DMS153 treated with DMSO at 0.1 percent for 48 hours (cell line): Measurements from ENCODE around the gene LGI4.
A peak's percentile ranks its signal among the peaks of the same experiment; 100 is the strongest.
"Not testable (repeated sequence)": the region's sequence is repeated elsewhere in the genome, so short reads cannot be mapped to it uniquely, and the experiment has no call there.

Experiments used
- DNase-seq: peaks from one replicate; lab custom pipeline; 2025; ENCODE audit not compliant: unreplicated experiment; lab: John Stamatoyannopoulos, UW

Gene LGI4

GRCh38 chr19:35161434-35161743 lies 26.5 kb upstream of the LGI4 start:
- DNase-seq = no peak

DNA sequence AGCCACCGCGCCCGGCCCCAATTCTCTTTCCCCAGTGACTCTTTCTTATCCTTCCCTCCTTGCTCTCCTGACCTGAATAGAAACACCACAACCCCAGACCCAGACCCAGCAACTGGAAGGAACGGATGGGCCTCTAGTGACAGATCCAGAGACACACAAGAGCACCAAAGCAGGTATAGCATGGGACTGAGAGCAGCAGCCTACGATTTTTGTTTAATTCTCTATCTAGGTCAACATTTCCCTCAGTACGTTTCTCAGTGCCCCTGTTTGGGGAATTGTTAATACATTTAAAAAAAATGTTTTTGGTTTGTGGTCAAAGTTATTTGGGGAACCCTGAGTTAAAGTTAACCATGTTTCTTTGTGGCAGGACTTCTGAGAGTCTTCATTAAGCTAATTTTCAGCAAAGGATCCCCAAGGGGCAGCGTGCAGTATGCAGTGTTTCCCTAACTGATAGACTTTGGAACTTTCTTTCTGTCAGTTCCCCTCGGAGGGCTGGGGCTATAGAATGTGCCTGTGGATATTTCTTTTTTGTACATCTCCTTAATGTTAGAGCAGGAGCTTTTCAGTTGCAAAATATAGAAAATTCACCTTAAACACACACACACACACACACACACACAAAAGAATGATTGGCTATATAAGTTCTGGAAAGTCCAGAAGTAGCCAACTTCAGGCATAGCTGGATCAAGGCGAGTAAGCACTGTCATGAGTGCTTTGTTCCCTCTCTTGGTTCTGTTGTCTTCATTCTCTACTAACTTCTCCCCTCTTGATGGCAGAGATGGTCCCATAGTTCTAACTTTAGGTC lies 26.0 kb upstream of the LGI4 start:
- DNase-seq = no peak

DNA sequence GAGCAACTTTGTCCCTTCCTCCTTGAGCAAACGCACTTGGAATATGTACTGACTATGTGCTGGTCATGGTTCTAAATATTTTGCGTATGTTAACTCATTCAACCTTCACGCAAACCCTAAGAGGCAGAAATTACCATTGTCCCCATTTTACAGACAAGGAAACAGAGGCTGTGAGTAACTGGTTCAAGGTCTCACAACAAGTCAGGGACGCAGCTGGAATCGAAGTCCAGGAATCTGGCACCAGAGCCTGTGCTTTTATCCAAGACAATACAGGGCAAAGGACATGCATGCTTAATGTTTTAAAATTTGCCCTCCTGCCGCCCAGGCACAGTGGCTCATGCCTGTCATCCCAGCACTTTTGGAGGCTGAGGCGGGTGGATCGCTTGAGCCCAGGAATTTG lies 24.7 kb upstream of the LGI4 start:
- DNase-seq = no peak

- DNase-seq = no peak
Measured at GRCh38 chr19:35157431-35157830, 22.6 kb upstream of the LGI4 start.

DNA sequence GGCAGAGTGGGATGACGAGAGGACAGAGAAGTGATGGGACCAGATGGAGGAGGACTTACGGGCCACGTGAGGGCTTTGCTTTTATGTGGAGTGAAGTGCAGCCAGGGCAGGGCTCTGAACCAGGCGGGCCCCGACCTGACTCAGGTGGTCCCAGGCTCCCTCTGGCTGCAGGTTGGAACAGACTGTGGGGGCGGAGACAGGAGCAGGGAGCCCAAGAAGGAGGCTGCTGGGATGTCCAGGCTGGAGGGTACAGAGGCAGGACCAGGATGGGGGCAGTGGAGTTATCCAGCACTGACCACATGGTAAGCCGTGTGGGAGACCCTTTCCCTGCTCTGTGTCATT lies 21.8 kb upstream of the LGI4 start:
- no peak for DNase-seq

DNA sequence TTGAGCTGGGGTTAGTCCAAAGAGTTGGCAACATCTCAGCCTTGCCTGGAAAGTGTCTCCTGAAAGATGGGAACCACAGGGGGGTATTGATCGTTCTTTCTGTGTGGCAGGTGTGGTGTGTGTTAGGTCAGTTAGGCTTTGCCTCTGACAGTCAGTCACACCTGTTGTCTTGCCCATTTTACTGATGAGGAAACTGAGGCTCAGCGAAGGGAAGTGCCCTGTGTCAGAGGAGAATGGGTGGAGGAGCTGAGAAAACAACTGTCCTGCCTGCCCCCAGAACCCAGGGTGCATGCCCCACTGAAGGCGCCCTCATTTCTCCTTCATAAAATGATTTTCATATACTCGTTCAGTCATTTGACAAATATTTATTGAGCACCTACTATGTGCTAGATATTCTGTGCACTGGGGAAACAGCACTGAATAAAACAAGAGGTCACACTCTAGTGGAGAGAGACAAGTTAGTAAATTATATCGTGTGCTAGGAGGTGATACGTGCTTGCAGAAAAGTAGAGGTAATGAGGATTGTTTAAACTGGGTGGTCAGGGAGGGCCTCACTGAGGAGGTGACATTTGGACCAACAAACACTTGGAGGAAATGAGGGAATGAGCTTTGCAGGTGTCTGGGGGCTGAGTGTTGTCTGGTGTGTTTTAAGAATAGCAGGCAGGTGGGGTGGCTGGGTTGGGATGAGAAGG lies 21.3 kb upstream of the LGI4 start:
- DNase-seq = no peak

DNA sequence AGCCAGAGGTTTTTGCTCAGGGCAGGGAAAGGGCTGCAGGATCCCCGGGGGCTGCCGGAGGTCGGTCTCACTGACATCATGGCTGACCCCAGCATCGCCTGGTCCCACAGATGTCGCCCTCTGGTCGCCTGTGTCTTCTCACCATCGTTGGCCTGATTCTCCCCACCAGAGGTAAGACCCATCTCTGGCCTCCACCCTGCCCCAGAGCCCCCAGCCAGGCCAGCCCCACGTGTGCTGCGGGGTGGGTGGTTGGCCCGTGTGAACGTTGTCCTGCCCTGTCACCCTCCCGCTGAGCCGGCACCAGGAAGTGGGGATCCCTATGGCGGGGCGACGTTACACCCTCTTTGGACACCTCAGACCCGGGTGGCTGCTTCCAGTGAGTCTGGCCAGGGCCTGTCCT lies 20.6 kb upstream of the LGI4 start:
- no peak for DNase-seq

DNA sequence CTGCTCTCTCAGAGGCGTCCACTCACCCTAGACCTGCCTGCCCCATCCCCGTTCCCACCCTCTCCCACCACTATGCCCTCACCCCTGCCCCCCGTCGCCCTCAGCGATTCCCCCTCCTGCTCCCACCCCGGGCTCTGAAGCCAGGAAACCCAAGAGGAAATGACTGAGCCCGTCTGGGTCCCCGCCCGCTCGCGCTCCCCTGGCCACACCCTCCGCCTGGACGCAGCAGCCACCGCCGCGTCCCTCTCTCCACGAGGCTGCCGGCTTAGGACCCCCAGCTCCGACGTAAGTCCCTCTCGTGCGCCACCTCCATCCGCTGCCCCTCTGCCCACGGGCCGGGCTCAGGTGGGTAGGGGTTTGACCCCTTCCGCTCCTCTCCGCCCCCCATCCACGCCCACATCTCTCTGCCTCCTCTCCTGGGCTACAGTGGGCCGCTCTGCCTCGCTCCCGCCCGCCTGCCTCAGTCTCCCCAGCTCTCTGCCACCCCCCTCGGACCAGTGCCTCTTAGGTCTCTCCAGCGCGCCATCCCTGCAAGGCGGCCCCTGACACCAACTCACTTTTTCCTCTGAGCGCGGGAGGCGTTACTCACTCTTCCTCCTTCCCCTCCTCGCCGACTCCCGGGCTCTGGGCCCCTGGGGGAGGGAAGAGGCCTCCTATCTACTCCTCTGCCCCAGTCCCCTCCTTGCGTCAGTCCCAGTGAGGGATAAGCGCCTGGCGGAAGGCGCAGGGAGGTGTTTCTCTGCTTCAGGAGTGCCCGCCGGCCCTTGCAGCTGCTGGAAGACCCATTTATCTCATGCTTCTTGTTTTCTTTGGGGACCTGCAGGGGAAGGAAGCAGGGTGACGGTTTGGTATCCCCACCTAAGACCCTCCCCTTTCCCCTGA lies 19.9 kb upstream of the LGI4 start, which contains the start of gene FXYD5:
TSS of gene FXYD5 (plus strand) at position 211 of the 882 bp plus-strand sequence. CDS start 816 bp downstream, outside the sequence.
- peak; percentile 5 for DNase-seq

- peak; percentile 11 for DNase-seq
Measured at GRCh38 chr19:35153701-35154524, 19.1 kb upstream of the LGI4 start.

DNA sequence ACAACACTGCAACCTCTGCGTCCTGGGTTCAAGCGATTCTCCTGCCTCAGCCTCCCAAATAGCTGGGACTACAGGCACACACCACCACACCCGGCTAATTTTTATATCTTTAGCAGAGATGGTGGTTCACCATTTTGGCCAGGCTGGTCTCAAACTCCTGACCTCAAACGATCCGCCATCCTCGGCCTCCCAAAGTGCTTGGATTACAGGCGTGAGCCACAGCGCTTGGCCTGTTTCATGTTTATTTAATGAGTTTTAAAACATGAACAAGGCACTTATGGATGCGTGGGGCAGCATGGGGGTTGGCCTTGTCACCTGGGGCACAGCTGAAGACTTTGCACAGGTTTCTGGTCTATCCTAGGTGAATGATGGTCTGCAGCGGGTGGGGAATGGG lies 18.3 kb upstream of the LGI4 start:
- DNase-seq = not testable (repeated sequence)

DNA sequence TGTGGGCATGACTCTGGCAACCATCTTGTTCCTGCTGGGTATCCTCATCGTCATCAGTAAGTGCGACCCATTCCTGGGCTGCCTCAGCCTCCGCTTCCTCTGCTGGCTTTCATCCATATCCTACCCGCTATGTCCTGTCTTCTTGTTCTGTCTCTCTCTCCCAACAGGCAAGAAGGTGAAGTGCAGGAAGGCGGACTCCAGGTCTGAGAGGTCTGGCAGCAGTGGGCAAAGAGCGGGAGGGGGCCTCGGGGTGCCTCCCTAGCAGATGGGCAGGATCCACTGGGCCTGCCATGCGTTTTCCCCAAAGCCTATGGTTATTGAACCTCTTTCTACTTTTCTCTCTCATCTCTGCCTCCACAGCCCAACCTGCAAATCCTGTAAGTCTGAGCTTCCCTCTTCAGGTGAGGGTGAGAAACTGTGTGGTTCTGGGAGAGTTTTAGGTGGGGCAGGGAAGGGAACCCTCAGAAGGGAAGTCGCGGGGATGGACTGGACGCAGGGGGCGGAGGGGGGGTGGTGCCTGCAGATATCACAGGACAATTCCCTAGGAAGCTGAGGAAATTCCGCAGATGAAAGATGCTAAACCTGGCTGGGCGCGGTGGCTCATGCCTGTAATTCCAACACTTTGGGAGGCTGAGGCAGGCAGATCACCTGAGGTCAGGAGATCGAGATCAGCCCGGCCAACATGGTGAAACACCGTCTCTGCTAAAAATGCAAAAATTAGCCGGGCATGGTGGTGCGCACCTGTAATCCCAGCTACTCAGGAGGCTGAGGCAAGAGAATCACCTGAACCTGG lies 16.6 kb upstream of the LGI4 start:
- DNase-seq = no peak

DNA sequence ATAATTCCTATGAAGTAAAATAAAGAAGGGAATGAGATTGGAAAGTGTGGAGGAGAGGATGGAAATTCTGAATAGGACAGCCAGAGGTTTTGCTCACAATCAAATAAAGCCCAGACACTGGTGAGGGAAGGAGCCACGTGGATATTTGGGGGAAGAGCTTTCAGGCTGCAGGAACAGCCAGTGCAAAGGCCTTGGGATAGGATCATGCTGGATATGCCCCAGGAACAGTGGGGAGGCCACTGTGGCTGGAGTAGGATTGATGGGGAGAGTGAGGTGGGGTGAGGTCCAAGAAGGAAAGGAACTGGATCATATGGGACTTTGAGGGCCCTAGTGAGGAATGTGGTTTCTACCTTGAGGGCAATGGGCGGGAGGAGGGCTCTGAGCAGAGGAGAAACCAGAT lies 15.6 kb upstream of the LGI4 start:
- no peak for DNase-seq

- DNase-seq = no peak
Measured at GRCh38 chr19:35149463-35149862, 14.6 kb upstream of the LGI4 start.

- no peak for DNase-seq
Measured at GRCh38 chr19:35146746-35147459, 12.0 kb upstream of the LGI4 start.

DNA sequence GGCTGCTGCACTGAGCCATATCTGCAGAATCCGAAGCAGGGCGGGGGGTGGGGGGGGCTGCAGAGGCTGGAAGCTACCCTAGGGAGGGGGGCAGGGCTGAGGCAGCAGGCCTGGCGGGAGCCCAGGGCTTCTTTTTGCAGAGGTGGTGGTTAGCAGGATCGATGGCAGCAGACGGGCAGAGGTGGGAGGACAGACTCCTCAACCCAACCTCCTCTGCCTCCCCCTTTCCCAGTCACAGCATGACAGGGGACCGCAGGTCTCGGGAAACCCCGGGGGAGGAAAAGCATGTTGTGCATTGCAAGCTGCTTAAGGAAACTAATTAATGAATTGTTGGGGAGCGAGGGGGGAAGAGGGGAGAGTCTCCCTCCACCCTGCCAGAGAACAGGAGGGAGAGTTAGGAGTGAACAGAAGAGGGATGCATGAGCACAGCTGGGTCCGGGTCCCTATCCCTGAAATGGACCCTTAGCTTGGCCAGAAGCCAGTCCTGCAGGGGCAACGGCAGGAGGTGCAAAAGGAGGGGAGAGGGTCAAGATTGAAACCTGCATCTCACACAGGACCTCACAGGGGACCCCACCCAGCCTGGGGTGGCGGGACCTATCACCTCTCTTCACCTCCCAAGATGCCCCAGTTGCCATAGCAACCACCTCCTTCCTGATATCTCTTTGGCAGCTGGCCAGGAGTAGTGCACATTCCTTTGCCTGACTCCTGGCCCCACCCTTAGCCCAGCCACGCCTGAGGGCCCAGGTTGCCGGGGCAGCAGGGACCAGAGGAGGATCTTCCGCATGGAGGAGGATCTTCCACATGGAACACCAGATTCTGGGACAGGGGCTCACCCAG lies 10.0 kb upstream of the LGI4 start:
- DNase-seq = no peak

GRCh38 chr19:35144259-35144599 lies 9.4 kb upstream of the LGI4 start:
- DNase-seq = no peak

DNA sequence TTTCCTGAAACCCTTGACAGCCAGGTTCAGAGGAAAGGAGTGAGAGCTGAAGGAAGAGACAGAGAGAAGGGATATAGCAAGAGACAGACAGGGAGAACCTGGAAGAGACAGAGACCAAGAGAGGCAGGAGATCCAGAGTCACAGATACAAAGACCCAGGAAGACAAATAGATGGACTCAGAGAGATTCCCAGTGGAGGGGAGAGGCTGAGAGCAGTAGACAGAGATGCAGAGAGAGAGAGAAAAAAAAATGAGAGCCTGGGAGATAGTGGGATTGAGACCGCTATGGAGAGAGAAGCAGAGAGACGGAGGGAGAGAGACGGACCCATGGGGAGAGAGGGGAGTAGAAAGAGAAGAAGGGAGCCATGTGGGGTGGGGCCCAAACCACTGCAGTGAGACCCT lies 9.0 kb upstream of the LGI4 start:
- DNase-seq = no peak

DNA sequence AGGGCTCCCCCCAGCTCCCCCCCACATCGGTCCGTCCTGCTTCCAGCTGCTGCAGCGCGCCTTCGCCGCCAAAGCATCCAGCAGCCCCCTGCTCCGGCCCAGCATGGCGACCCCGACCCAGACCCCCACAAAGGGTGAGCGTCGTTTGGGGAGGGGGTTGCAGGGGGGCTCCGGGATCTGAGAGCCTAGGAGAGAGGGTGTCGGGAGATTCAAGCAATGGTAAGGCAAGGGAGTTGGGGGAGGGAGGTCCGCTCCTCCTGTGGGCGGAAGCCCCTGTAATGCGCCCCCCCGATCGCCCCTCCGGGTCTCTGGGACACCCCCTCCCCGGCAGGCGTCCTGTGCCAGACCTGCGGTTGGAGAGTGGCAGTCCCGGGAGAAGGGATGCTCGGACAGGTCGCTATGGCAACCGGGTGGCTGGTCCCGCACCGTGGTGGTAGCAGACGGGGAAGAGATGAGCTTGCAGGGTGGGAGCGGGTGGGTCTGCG lies 8.4 kb upstream of the LGI4 start, which contains the start of gene FXYD7:
TSS of gene FXYD7 (plus strand) at position 25 of the 485 bp plus-strand sequence. CDS start at position 104, 79 bp downstream.
- no peak for DNase-seq
